Kidney (tissue), 14 donors: Measurements from ENCODE around the gene TMEM185A. TPM values are rescaled to one million over a fixed set of nuclear protein-coding genes. Genes with fewer than 3 reads are reported as not detected.
"Not testable (repeated sequence)": the region's sequence is repeated elsewhere in the genome, so short reads cannot be mapped to it uniquely, and the experiment has no call there.

Source experiments
- DNase-seq, 5 donors: peaks; one replicate each; pipeline ENCODE4 v3.0.0-alpha.2; 2013 to 2020
- FAIRE-seq: peaks from 2 replicates; lab custom pipeline; 2012; peaks lifted over from hg19 to GRCh38; lab: Jason Lieb, UNC
- H3K27ac ChIP-seq, 2 donors: one replicate each; pipeline ENCODE4 v1.7.0; 2013; ENCODE audit warnings: low read depth in 2 of 2, low read length in 2 of 2, inconsistent platforms in 1 of 2
- H3K27me3 ChIP-seq: one replicate; pipeline ENCODE4 v1.7.1; 2013; ENCODE audit warnings: low read length, inconsistent platforms; ENCODE audit not compliant: control insufficient read depth, insufficient read depth
- H3K36me3 ChIP-seq, 3 donors: one replicate each; pipeline versions ENCODE4 v1.7.0 to v1.7.1; 2013; ENCODE audit warnings: low read length in 3 of 3, control low read depth in 1 of 3, inconsistent platforms in 1 of 3; ENCODE audit not compliant: insufficient read depth in 3 of 3, control insufficient read depth in 2 of 3
- H3K4me1 ChIP-seq, 3 donors: one replicate each; pipeline versions ENCODE4 v1.7.0 to v1.7.1; 2013; ENCODE audit warnings: low read length in 3 of 3, inconsistent platforms in 1 of 3, low read depth in 1 of 3; ENCODE audit not compliant: control insufficient read depth in 2 of 3, insufficient read depth in 2 of 3
- H3K4me3 ChIP-seq, 3 donors: one replicate each; pipeline versions ENCODE4 v1.7.0 to v1.8.1; 2013; ENCODE audit warnings: low read length in 3 of 3, control low read depth in 1 of 3, inconsistent platforms in 1 of 3
- H3K9ac ChIP-seq, 3 donors: one replicate each; pipeline versions ENCODE4 v1.7.0 to v1.7.1; 2013; ENCODE audit warnings: low read length in 3 of 3, control low read depth in 1 of 3, inconsistent platforms in 1 of 3
- H3K9me3 ChIP-seq, 3 donors: one replicate each; pipeline versions ENCODE4 v1.7.0 to v1.7.1; 2013; ENCODE audit warnings: low read length in 3 of 3, control low read depth in 1 of 3, inconsistent platforms in 1 of 3; ENCODE audit not compliant: control insufficient read depth in 2 of 3, insufficient read depth in 1 of 3
- intact Hi-C: fragments of 100-400 bp; cut with DNase I; formaldehyde crosslinking; loops from one replicate; pipeline ENCODE4 v1.11.1; 2022
- polyA plus RNA-seq: library from polyadenylated mRNA; stranded (reverse); fragments of 350-450 nt; fragmentation: Illumina TruSeq; extraction: RNeasy Lipid Tissue Mini Kit (QIAGEN cat#74804); gene quantifications from one replicate; pipeline ENCODE4 v1.2.3, GENCODE V29; 2014; ENCODE audit warnings: low read depth, low replicate concordance; ENCODE audit not compliant: insufficient read depth
- total RNA-seq: library from RNA; stranded (reverse); fragmentation: NEBNext Ultra II Directional; extraction: Animal tissue kit (Norgen Biotek cat#: 25700); gene quantifications from one replicate; pipeline ENCODE4 v1.2.1, GENCODE V29; 2021
- TF ChIP-seq, protein P1 (sequence below): IDR thresholded peaks from 3 replicates; pipeline ENCODE4 v1.5.1; 2012; ENCODE audit warnings: mild to moderate bottlenecking, moderate library complexity, borderline replicate concordance; ENCODE audit not compliant: insufficient read depth; ENCODE audit errors: extremely low read depth
- donor health status: control.
- donor health status: control.
- donor health status: control.
- donor health status: control.
- donor health status: control.
- donor health status: DM: yes; HTN: yes; CAD: no.
- donor health status: Normal renal cell carcinoma (clear cell type).

Gene TMEM185A
- total and polyA plus RNA-seq, 2 donors from 2014 or later = 18.6 to 21.0 TPM

DNA sequence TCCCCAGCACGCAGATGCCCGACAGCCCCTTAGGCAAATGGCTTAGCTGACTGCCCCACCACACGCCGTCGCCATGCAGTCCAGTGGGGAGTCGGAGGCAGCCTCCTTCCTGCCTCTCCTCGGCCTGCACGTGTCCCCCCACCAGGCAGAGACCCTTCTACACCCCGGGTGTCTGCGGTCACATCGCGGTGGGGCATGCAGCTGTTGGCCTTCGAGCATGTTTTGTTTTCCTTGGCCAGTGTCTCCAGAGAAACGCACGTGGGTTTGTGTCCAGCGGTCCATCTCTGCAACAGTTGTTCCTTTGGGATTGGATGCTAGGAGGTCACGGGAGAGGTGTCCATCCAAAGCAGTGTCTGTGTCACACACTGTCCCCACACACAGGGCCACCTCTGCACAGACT lies 36.4 kb downstream of the TMEM185A start, which contains the start of gene HSFX2:
Gene HSFX2, minus strand, starts transcription at position 101 of the 400 bp plus-strand sequence. CDS start 614 bp downstream, outside the sequence.
- H3K4me3 ChIP-seq, H3K36me3 ChIP-seq, H3K9ac ChIP-seq, intact Hi-C loops, H3K27ac ChIP-seq, H3K9me3 ChIP-seq, DNase-seq, H3K4me1 ChIP-seq, FAIRE-seq, H3K27me3 ChIP-seq: not testable (repeated sequence)

DNA sequence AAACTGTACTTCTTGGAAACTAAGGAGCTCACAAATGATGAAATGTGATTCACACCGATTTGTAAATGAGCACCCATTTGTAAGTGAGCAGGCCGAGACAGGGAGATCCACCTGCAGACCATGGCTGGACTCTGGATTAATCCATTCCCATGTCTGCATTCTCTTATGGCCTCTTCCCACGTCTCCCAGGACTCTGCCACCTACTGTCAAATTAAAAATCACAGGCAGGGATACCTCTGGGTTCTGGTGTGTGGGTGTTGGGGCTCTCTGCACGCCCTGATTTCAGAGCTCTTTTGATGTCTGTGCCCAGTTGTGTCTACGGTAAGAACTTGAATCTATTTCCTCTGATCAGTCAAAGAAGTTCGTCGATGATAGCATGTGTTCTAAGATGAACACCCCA lies 40.6 kb downstream of the TMEM185A start:
- H3K9me3 ChIP-seq, H3K27me3 ChIP-seq, H3K27ac ChIP-seq, H3K36me3 ChIP-seq, intact Hi-C loops, H3K9ac ChIP-seq, H3K4me3 ChIP-seq, DNase-seq, H3K4me1 ChIP-seq, FAIRE-seq: not testable (repeated sequence)

DNA sequence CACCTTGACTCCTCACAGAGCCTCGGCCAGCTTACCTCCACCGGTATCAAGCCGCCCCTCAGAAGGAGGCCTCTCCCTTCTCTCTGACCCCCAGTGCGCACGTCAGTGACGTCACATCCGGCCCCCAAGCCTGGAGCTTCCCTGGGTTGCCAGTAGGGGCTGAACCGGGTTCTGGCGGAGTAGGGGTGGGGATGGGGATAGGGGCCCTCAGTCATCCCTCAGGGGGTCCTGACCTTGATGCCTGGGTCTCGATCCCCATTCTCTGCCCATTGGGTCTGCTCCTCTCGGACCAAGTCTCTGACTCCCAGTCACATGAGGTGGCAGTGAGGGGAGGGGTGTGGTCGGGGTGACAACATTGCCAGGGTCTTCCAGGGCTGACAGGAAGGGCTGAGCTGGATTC lies 44.2 kb downstream of the TMEM185A start, which contains the start of gene MAGEA9B:
Gene MAGEA9B, minus strand, starts transcription at position 101 of the 400 bp plus-strand sequence. CDS start 4,280 bp downstream, outside the sequence.
- H3K27ac ChIP-seq, DNase-seq, H3K9me3 ChIP-seq, H3K27me3 ChIP-seq, H3K36me3 ChIP-seq, H3K9ac ChIP-seq, FAIRE-seq, H3K4me3 ChIP-seq, H3K4me1 ChIP-seq, intact Hi-C loops: not testable (repeated sequence)

DNA sequence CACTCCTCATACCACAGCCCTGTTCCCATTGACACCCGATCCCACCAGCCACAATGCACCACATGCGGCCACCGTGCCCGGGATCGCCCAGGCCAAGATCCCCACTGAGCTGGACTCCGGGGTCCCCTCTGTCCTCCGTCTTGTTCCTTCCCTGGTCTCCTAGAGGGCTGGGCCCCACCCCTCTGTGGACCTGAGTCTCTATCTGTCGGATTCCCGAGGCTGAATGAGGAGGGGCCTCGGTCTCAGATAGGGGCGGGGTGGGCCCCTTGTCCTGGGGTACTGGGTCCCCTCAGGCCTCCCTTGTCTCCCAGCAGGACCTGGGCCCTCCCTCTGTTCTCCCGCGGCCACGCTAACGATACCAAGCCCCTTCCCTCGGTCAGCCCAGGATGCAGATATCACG lies 46.0 kb downstream of the TMEM185A start:
- H3K4me3 ChIP-seq, DNase-seq, H3K27ac ChIP-seq, H3K9ac ChIP-seq, intact Hi-C loops, FAIRE-seq, H3K36me3 ChIP-seq, H3K9me3 ChIP-seq, H3K27me3 ChIP-seq, H3K4me1 ChIP-seq: not testable (repeated sequence)

DNA sequence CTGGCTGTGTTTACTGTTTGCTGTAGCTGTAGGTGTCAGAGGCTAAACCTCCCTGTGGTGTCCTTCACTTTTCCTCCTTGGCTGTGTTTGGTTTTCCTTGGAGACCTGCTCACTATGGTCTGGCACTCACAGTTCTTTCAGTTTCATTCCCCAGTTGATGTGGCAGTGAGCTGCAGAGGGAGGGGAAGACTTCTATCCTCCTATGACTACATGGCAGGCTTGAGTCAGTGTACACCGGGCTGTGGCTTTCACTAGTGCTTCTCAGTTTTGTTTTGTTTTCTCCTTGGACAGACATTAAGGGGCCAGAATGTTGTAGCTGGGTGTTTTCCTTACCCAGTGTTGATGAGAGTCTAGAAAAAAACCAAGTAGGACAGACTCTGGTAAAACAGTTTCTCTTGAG lies 58.1 kb downstream of the TMEM185A start:
- H3K4me1 ChIP-seq, H3K27ac ChIP-seq, DNase-seq, H3K27me3 ChIP-seq, intact Hi-C loops, H3K9ac ChIP-seq, H3K36me3 ChIP-seq, H3K9me3 ChIP-seq, FAIRE-seq, H3K4me3 ChIP-seq: not testable (repeated sequence)

DNA sequence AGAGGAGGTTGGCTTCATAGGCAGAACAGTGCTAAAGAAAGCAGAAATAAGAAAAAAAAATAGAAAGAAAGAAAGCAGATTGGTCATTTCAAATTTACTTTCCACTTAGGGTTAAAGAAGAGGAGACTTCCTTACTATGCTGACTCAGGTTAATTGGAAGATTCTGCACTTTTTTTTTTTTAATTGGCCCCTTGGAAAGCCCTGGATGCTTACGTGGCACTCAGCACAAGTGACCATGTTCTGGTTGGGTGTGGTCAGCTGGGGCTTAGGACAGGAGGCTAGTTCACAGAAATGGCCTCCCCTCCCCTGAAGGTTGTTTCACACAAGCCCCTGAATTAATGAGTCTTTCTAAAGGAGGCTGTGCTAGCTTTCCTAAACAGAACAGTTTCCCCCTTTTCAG lies 58.8 kb downstream of the TMEM185A start:
- no peak for DNase-seq
- no peak for FAIRE-seq
- no peak overlapping the region for H3K27ac ChIP-seq
- H3K4me3 ChIP-seq = no peak overlapping the region
- no peaks in the 10 kb centered on the region for H3K9me3 ChIP-seq
- no peaks in the 10 kb centered on the region for H3K4me1 ChIP-seq
- no peak overlapping the region for H3K9ac ChIP-seq
- H3K36me3 ChIP-seq = no peaks in the 10 kb centered on the region
- intact Hi-C loops = no loop called here
- TF ChIP-seq, protein P1, sequence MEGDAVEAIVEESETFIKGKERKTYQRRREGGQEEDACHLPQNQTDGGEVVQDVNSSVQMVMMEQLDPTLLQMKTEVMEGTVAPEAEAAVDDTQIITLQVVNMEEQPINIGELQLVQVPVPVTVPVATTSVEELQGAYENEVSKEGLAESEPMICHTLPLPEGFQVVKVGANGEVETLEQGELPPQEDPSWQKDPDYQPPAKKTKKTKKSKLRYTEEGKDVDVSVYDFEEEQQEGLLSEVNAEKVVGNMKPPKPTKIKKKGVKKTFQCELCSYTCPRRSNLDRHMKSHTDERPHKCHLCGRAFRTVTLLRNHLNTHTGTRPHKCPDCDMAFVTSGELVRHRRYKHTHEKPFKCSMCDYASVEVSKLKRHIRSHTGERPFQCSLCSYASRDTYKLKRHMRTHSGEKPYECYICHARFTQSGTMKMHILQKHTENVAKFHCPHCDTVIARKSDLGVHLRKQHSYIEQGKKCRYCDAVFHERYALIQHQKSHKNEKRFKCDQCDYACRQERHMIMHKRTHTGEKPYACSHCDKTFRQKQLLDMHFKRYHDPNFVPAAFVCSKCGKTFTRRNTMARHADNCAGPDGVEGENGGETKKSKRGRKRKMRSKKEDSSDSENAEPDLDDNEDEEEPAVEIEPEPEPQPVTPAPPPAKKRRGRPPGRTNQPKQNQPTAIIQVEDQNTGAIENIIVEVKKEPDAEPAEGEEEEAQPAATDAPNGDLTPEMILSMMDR = no peak
- H3K27me3 ChIP-seq = no peaks in the 10 kb centered on the region
